GM21447 (cell line): Measurements from ENCODE around the gene TBKBP1.
"Not testable (repeated sequence)": the region's sequence is repeated elsewhere in the genome, so short reads cannot be mapped to it uniquely, and the experiment has no call there.

Source experiments
- ATAC-seq: cut with Tn5 transposase; IDR thresholded peaks from one replicate; pipeline ENCODE4 v1.9.1; 2021; ENCODE audit not compliant: unreplicated experiment

TBKBP1 gene

GRCh38 chr17:47730681-47731080 is 36.7 kb downstream of the TBKBP1 start:
- no peak for ATAC-seq

GRCh38 chr17:47731396-47731795 is 37.4 kb downstream of the TBKBP1 start:
- no peak for ATAC-seq

- no peak for ATAC-seq
Measured at GRCh38 chr17:47732399-47733046, 38.6 kb downstream of the TBKBP1 start.

- peak; percentile 56 for ATAC-seq
Measured at GRCh38 chr17:47733047-47733673, 39.2 kb downstream of the TBKBP1 start, which contains the start of gene TBX21. TBX21 (plus strand) TSS chr17:47733236; CDS start chr17:47733455, 219 bp downstream.

DNA sequence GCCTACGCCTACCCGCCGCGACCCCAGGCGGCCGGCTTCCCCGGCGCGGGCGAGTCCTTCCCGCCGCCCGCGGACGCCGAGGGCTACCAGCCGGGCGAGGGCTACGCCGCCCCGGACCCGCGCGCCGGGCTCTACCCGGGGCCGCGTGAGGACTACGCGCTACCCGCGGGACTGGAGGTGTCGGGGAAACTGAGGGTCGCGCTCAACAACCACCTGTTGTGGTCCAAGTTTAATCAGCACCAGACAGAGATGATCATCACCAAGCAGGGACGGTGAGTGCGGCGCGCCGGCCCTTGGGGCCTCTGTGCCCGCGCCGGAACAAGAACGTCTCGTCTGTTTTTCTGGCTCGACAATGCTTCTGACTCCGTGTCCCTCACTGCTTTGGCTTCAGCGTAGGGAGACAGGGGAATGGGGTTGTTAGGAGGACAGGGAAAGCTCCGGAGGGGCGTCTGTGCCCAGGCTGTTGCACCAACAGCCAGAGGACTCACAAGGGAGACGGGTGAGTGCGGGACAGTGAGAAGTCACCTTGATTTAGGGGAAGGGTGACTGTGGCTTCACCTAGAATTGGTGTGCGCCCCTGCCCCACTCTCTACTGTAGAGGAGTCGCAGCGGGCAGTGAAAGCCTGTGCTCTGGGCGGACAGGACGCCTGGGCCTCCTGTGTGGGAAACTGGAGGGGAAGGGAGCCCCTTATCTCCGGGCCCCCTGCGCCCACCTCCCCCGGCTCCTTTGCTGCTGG is 39.9 kb downstream of the TBKBP1 start:
- ATAC-seq: no peak

GRCh38 chr17:47735139-47735464 is 41.1 kb downstream of the TBKBP1 start:
- no peak for ATAC-seq

- peak; percentile 52 for ATAC-seq
Measured at GRCh38 chr17:47735536-47736011, 41.6 kb downstream of the TBKBP1 start.

GRCh38 chr17:47736501-47737495 is 42.8 kb downstream of the TBKBP1 start:
- no peak for ATAC-seq

DNA sequence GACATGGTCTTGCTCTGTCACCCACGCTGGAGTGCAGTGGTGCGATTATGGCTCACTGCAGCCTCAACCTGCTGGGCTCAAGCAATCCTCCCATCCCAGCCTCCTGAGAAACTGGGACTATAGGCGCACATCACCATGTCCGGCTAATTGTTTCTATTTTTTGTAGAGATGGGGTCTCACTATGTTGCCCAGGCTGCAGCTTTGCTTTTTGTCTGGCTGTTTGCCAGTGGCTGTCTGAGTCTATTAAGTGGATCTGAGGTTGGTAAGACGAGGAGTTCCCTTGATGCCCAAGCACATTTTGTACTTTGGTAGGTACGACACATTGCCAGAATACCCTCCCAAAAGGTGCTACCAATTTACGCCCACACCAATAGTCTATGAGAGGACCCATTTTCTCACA is 44.2 kb downstream of the TBKBP1 start:
- ATAC-seq: no peak

- ATAC-seq: no peak
Measured at GRCh38 chr17:47739150-47739549, 45.2 kb downstream of the TBKBP1 start.

GRCh38 chr17:47739945-47740344 is 46.0 kb downstream of the TBKBP1 start:
- not testable (repeated sequence) for ATAC-seq

DNA sequence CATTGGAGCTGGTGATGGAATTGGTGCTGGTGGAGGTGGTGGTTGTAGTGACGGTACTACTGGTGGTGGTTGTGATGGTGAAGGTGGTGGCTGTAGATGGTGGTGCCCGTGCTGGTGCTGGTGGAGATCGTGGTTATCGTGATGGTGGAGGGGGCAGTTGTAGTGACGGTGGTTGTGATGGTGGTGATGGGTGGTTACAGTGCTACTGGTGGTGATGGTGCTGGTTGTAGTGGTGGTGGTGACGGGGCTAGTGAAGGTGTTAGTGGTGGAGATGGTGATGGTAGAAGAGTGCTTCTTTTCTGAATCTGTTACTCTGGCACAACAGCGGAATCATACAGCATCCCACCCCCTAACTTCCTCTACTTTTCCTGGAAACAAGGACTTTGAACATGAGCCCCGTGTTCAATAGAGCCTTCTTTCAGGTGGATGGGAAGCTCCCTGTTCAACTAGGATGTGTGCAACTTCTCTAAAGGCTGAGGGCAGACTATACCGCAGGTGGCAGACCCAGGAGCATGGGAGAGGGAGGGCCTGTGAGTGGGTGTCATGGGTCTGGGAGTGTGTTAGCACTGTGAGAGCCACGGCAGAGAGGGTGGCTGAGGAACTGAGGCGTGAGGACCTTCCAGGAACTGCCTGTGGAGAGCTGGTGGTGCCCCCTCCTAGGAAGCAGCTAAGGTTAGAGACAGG is 47.3 kb downstream of the TBKBP1 start:
- ATAC-seq: no peak

GRCh38 chr17:47741793-47742145 is 47.8 kb downstream of the TBKBP1 start:
- ATAC-seq: no peak

GRCh38 chr17:47742319-47743181 is 48.6 kb downstream of the TBKBP1 start:
- no peak for ATAC-seq

GRCh38 chr17:47744168-47745036 is 50.4 kb downstream of the TBKBP1 start:
- ATAC-seq: no peak

DNA sequence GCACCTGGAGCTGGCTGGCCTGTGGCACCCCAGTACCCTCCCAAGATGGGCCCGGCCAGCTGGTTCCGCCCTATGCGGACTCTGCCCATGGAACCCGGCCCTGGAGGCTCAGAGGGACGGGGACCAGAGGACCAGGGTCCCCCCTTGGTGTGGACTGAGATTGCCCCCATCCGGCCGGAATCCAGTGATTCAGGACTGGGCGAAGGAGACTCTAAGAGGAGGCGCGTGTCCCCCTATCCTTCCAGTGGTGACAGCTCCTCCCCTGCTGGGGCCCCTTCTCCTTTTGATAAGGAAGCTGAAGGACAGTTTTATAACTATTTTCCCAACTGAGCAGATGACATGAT is 51.0 kb downstream of the TBKBP1 start:
- ATAC-seq: no peak

- no peak for ATAC-seq
Measured at GRCh38 chr17:47751471-47751870, 57.5 kb downstream of the TBKBP1 start.

DNA sequence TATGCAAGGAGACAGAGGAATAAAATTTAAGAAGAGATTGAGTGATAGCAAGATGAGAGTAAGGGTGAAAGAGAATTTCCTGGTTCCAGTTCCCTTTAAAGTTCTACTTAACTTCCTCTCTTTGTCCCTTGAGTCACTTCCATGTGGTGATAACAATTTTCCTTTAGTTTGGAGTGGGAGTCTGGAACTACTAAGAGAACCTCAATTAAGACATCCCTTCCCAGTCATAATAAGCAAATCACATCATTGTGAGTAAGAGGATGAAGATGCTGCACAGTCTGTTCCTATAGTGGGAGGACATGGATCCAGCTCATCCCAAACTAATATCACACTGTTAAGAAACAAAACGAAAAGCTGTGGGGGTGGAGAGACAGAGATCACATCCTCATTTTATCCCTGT is 63.4 kb downstream of the TBKBP1 start:
- ATAC-seq: no peak
